ENCODE data around the gene ZNF182. TPM values are rescaled to one million over a fixed set of nuclear protein-coding genes. Genes with fewer than 3 reads are reported as not detected.
"Not testable (repeated sequence)": the region's sequence is repeated elsewhere in the genome, so short reads cannot be mapped to it uniquely, and the experiment has no call there.

The ZNF182 gene
- total RNA-seq, 1 donor from 2014 or later, result 7.3 TPM

DNA sequence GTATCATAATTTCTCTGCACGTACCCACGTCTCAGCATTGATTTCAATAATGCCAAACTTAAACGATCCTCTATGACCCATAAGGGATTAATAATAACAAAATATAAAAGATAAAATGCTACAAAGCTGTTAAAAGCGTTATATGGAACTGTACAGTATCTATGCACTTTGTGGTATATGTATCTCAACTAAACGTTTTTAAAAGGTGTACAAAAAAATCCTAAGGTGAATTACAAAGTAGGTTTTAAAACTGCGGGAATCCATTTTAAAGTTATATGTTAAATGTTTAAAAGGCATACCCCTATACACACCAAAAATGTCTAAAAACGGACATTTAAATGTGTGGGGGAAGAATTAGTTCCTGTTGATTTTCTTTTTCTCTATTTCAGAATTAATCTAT is 860 bp downstream of the ZNF182 start:
- DNase-seq (ENCODE audit: low spot score in 2 of 2) (no peak), FAIRE-seq (no peak)

DNA sequence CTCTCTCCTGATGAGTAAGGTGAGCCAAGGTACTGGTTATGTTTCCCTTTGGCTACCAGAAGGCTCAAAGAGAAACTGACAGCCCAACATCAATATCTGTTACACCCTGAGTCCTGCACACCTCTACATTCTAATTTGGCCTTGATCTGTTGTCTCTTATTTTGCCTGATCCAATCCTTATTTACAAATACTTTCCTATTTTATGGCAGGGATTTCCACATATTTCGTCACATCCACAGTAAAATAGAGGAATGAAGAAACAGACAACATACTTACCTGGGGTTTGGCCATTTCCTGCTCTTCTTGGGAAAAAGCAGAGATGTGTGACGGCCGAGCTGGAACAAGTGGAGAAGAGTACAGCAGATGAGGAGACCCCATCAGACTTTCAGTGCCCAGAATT is 1.5 kb downstream of the ZNF182 start:
- DNase-seq (ENCODE audit: low spot score in 2 of 2), result no peak

DNA sequence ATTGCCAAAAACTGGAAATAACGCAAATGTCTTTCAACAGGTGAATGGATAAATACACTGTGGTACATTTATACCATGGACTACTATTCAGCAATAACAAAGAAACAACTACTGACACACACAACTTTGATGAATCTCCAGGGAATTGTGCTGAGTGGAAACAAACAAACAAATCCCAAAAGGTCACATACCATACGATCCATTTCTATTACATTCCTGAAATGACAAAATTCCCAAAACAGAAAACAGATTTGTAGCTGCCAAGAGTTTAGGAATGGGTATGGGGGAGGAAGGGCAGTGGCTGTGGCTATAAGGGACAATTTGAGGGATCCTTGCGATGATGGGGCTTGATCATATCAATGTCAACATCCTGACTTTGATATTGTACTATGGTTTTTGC is 2.5 kb downstream of the ZNF182 start:
- no peak for FAIRE-seq
- no peak for DNase-seq (ENCODE audit: low spot score in 2 of 2)

More for the DNA sequence above, 1.5 kb downstream of the ZNF182 start:
- FAIRE-seq, result no peak

DNA sequence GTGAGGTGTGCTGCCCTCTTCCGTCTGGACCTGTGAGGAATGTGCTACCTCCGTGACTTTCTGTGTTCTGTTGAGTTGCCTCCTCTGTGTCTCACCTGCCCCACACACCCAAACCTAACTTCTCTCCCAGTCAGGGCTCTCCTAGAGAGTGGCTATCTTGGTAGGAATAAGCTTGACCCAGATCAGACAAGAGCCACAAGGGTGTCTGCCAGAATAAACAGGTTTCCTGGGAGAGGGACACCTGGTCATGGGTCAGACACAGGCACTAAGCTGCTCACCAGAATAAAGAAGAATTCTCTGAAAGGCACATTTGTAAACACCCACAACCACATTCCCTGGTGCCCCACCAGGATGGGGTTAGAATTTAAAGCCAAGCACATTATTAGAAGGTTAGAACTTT is 11.1 kb downstream of the ZNF182 start:
- no peak for FAIRE-seq
- DNase-seq (ENCODE audit: low spot score in 2 of 2), result no peak

DNA sequence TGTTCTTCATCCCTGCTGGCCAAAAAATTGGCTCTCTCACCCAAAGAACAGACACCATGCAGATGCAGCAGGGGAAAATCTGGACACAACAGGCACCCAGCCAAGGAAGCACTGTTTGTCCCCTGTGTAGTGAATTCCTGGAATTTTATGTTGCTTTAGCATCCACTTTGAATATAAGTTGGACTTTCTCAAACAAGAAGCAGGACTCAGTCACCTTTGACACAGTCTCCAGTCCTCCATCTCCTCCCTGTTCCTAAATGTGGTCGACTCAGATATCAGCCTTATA is 11.8 kb downstream of the ZNF182 start:
- FAIRE-seq, result no peak
- DNase-seq (ENCODE audit: low spot score in 2 of 2), result no peak

DNA sequence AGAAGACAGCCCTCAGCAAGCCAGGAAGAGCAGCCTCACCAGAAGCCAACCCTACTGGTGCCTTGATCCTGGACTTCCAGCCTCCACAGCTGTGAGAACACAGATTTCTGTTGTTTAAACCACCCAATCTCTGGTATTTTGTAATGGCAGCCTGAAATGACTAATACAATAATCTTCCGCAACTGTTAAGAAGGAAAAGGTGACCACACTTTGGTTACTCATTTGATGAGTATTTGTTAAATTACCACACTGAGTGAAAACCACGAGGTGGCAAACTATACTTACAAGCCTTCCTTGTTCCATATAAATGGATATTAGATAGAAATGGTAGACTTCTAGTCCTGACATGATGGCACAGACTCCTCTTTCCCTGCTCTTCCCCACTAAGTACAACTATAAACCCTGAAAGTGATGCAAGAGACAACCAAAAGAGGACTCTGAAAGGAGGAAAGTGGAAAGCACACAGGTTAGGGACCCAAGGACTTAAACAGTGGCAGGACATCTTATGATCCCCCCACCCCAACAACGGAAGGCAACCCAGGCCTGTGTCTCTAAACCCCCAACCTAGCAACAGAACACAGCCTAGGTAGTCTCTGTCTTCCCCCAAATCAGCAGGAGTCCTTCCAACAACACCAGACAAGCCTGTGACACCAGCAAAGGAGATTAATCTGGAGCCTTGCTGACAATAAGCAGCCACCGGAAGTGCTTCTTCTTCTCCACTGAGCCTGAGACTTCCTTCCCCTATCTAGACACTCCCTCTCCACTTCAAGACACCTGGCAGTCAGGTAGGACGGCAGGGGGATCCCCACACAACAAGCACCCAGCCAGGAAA is 12.3 kb downstream of the ZNF182 start:
- DNase-seq (ENCODE audit: low spot score in 2 of 2) (no peak), FAIRE-seq (no peak)

DNA sequence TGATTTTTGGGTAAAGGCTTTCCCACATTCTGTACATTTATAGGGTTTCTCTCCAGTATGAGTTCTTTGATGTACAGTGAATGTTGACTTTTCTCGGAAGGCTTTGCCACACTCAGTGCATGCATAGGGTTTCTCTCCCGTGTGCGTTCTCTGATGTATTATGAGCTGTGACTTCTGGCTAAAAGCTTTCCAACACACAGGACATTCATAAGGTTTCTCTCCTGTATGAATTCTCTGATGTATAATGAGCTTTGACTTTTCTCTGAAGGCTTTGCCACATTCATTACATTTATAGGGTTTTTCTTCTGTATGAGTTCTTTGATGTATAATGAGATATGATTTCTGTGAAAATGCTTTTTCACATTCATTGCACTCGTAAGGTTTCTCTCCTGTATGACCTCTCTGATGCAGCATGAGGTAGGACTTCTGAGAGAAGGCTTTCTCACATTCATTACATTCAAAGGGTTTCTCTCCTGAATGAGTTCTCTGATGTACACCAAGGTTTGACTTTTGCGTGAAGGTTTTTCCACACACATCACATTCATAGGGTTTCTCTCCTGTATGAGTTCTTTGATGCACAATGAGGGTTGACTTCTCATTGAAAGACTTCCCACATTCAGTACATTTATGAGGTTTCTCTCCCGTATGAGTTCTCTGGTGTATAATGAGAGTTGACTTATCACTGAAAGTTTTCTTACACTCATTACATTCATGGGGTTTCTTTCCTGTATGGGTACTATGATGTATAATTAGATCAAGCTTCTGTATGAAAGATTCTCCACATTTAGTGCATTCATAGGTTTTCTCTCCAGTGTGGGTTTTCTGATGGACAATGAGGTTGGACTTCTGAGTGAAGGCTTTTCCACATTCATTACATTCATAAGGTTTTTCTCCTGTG is 27.3 kb downstream of the ZNF182 start:
- DNase-seq (ENCODE audit: low spot score in 2 of 2), result no peak
- FAIRE-seq, result no peak

DNA sequence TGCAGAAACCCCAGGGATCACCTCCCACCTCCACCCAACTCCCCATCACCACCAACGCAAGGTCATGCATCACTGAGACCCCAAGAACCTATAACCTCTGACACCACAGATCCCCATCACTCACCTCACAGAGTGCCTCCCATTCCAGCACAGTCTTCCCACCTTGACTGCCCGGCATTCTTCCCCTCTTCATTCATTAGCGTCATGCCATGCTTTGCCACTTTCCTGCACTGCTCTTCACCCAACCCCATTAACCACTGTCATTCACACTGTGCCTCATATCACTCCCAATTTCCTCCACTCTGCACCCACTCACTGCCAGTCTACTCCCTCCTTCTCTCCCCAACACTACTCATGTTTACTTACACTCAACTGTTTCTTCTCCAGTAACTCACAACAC is 30.6 kb downstream of the ZNF182 start:
- FAIRE-seq (no peak), DNase-seq (ENCODE audit: low spot score in 2 of 2) (no peak)

DNA sequence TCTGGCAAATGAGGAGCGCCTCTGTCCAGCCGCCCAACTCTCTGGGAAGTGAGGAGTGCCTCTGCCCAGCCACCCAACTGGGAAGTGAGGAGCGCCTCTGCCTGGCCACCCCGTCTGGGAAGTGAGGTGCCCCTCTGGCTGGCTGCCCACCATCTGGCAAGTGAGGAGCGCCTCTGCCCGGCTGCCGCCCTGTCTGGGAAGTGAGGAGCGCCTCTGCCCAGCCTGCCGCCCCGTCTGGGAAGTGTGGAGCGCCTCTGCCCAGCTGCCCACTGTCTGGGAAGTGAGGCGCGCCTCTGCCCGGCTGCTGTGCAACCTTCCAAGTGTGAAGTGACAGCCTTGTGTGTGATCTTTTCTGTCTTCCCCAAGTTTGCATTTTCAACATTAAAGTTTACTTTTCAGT is 38.3 kb downstream of the ZNF182 start:
- not testable (repeated sequence) for FAIRE-seq; DNase-seq (ENCODE audit: low spot score in 2 of 2)

DNA sequence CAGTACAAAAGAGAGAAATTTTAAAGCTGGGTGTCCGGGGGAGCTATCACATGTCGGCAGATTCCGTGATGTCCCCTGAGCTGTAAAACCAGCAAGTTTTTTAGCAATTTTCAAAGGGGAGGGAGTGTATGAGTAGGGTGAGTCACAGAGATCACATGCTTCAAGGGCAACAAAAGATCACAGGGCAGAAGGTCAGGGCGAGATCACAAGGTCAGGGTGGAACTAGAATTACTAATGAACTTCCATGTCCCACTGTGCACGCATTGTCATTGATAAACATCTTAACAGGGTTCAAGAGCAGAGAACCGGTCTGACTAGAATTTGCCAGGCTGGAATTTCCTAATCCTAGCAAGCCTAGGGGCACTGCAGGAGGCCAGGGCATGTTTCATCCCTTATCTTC is 42.0 kb downstream of the ZNF182 start:
- DNase-seq (ENCODE audit: low spot score in 2 of 2); FAIRE-seq: not testable (repeated sequence)

DNA sequence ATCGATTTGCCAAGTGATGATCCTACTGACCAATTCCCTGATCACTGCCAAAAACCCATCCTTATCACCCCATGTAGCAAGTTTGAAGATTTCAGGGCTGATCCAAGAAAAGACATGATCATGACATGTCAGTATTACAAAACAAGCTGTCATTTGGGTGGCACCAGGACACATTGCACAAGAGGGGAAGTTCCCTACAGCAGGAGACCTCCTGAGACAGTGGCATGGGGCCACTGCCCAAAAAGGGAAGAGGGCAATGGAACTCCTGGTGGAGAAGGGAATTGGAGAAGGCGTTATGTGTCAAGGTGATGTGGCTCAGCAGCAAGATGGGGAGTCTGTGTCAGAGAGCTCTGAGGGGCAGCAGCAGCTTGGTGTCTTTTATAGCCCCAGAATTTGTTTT is 43.4 kb downstream of the ZNF182 start:
- FAIRE-seq (no peak), DNase-seq (ENCODE audit: low spot score in 2 of 2) (no peak)

DNA sequence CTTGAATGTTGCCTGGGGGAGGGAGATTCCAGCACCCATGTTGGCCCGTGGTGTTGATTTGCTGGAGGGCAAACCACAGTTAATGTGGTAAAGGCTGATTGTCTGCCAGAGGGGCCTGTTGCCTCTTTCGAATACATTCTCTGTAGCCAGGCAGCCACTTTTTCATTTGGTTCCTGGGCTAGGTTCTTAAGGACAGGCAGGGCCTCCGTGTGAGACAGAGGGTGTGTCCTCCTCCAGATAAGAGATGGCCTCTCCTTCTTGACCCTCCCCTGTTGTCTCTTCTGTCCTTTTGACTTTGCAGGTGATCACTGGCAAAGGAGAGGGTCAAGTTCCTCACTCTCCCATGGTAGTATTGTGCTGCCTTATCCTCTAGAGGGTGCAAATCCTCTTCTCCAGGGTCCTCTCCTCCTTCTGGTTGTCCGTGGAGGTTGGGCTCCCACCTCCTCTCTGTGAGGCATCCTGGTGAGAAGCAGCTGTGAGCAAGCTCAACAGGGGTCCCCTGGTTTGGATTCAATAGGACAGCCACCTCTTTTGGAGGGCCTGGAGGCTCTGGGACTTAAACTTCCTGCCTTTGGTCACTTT is 44.9 kb downstream of the ZNF182 start:
- FAIRE-seq, result no peak
- no peak for DNase-seq (ENCODE audit: low spot score in 2 of 2)

DNA sequence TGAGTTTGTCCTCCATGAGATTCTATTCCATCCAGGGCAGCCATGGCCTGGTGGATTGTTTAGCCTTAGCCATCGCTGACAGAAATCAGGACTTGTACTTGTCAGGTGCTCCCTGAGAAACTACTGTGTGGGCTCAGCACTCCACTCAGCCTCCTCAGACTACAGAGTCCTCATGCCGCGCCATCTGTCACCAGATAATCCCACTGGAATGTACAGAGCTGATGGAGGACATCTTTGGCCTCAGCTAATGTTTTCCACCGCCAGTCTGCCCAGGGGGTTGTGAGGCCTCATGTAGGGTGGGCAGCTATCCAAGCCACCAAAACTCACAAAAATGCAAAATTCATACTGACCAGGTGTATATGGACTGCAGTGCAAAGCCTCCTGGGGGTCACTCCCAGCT is 45.6 kb downstream of the ZNF182 start:
- DNase-seq (ENCODE audit: low spot score in 2 of 2); FAIRE-seq: not testable (repeated sequence)

DNA sequence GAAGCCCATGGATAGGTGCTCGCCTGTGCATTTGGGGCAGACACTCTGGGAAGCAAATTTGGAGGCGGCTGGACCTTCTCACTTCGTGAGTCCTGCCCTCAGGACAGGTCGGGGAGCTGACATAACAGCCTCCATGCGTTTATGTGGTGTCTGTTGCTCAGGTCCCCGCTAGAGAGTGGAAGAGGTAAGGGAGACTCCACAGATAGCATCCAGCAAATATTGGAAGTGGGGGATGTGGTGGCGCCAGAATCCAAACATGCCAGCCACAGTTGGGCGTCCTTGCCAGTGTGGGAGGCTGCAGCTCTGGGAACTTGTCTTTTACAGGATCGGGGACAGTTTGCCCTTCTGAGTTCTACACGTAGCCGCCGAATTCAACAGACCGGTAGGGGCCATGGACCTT is 47.8 kb downstream of the ZNF182 start:
- DNase-seq (ENCODE audit: low spot score in 2 of 2) (no peak), FAIRE-seq (no peak)

DNA sequence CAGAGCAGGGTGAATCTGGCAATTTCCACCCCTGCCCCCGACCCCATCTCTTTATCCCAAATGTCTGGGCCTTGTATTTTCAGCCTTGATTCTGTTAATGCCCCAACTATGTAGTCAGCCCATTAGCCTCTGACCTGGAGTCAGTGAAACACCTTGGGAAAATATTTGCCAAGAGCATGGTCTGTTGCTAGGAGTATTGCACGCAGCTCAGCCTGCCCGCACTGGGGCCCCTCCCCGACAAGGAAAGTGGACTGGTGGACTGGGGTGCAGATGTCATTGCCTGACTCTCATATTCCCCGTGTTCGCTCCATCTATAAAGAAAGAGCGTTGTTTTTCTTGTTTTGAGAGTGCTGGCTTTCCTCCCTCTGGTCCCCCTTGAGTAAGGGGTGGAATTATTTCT is 48.5 kb downstream of the ZNF182 start:
- FAIRE-seq, result not testable (repeated sequence)

DNA sequence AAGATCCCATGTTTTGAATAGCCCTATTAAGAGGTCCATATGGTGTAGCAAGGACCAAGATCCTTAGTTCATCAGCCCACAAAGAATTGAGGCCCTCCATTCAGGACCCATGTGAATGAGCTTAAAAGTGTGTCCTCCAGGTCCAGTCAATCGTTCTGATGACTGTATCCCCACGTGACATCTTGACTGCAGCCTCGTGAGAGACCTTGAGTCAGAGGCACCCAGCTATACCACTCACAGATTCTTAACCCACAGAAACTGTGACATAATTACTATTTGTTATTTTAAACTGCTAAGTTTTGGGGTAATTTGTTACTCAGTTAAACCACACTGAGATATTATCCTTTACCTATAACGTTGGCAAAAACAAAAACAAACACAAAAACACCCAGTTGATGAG is 62.4 kb downstream of the ZNF182 start:
- FAIRE-seq (no peak), DNase-seq (ENCODE audit: low spot score in 2 of 2) (no peak)

More for the DNA sequence above, 48.5 kb downstream of the ZNF182 start:
- DNase-seq (ENCODE audit: low spot score in 2 of 2), result not testable (repeated sequence)

DNA sequence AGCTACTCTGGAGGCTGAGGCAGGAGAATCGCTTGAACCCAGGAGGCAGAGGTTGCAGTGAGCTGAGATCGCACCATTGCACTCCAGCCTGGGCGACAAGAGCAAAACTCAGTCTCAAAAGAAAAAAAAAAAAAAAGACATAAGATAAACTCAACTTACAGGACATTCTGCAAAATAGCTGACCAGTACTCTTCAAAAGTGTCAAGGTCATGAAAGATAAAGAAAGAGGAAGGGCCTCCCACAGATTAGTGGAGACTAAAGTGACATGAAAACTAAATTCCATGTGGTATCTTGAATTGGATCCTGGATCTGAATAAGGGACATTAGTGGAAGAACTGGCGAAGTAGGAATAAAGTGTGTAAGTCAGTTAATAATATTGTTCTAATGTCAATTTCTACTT is 63.3 kb downstream of the ZNF182 start:
- FAIRE-seq (no peak), DNase-seq (ENCODE audit: low spot score in 2 of 2) (no peak)

DNA sequence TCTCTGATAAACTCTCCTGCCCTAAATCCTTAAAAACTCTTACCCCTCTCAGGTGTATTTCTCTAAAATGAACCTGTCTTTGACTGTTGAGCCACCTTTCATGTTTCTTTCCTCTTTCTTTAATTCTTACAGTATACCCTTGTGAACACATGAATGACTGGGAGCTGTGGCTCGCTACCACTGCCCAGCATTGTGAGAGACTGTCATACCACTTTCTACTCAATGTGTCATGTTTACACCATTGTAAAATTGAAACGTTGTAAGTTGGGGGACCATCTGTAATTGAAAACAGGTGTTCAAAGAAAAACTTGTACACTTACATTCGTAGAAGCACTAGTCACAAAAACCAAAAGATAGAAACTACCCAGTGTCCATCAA is 66.9 kb downstream of the ZNF182 start:
- DNase-seq (ENCODE audit: low spot score in 2 of 2), result no peak
- no peak for FAIRE-seq

DNA sequence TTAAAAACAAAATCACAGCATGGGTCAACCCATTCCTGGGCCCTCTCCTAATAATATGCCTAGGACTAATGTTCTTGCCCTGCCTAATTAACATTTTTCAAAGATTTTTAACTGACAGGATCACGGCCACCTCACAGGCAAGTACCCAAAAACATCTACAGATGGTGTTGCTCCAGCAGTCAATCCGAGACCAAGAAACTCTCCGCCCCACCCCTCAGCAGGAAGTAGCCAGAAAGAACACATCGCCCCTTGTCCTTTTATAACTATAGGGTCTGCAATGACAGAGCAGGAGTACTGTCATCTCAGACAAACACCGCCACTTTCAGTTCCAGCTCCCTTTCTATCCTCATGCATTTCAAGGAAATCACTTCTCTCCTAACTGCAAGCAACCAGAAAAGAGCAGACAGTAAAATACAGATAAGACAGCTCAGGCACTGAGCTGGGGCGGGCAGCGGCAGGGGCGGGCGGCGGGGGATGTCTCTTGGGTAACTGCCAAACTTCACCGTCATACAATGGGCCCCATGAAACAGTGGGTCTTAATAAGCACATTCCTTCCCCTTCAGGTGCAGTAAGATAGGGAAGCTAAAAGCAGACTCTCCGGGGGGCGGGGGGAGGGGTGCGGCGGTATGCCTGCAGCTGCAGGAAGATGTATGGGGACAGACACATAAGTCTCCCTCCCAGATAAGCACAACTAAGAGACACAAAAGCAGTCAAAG is 67.4 kb downstream of the ZNF182 start:
- no peak for FAIRE-seq
- no peak for DNase-seq (ENCODE audit: low spot score in 2 of 2)

DNA sequence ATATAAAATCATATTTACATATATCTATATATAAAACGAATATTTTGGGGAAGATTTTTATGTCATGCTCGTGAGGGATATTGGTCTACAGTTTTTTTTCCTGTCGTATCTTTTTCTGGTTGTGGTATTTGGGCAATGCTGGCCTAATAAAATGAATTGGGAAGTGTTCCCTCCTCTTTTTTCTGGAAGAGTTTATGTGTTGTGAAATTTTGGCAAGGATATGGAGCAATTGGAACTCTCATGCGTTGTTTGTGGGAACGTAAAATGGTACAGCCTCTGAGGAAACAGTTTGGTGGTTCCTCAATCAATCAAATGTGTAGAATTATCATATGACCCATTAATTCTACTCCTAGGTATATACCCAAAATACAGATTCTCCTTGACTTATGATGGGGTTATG is 69.8 kb downstream of the ZNF182 start:
- DNase-seq (ENCODE audit: low spot score in 2 of 2), result no peak
- FAIRE-seq, result no peak

DNA sequence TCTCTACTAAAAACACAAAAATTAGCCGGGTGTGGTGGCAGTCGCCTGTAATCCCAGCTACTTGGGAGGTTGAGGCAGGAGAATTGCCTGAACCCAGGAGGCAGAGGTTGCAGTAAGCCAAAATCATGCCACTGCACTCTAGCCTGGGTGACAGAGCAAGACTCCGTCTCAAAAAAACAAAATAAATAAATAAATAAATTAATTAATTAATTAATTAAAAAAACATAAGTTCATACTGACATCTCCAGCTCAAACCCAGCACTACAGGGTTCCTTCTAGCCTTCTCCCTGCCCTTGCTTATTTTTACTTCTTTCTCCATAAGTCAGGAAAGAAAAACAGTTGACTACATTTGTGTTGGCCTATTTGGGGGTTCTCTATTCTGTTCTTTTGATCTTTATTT is 71.8 kb downstream of the ZNF182 start:
- not testable (repeated sequence) for FAIRE-seq; DNase-seq (ENCODE audit: low spot score in 2 of 2)

All from frontal cortex (tissue), 4 donors.